Calu3 (cell line): ENCODE results near the gene DHDDS. TPM values are rescaled to one million over a fixed set of nuclear protein-coding genes. Genes with fewer than 3 reads are reported as not detected.

Experiments
- BruUV-seq: library from RNA; stranded (reverse); fragments of 400-500 nt; replicated peaks from 2 replicates; lab custom pipeline; 2021; lab: Mats Ljungman, UMichigan
- CTCF ChIA-PET: fragments of 300-600 bp; sonication (Branson Sonifier 250); formaldehyde crosslinking; loops from one replicate; lab custom pipeline; 2022; ENCODE audit warnings: antibody characterized with exemption; lab: Charles Lee
- DNase-seq: peaks from one replicate; pipeline ENCODE4 v3.0.0; 2022
- H3K27ac Mint-ChIP-seq: one replicate; pipeline ENCODE4 v1.8.0; 2022; ENCODE audit warnings: mixed read lengths; ENCODE audit not compliant: unreplicated experiment
- H3K27me3 Mint-ChIP-seq: one replicate; pipeline ENCODE4 v1.8.0; 2022; ENCODE audit warnings: mixed read lengths; ENCODE audit not compliant: unreplicated experiment
- H3K36me3 Mint-ChIP-seq: one replicate; pipeline ENCODE4 v1.8.0; 2022; ENCODE audit warnings: mild to moderate bottlenecking, moderate library complexity, mixed read lengths; ENCODE audit not compliant: insufficient read depth, unreplicated experiment
- H3K4me1 Mint-ChIP-seq: one replicate; pipeline ENCODE4 v1.8.0; 2022; ENCODE audit warnings: mild to moderate bottlenecking, low read depth, mixed read lengths; ENCODE audit not compliant: unreplicated experiment
- H3K4me3 Mint-ChIP-seq: one replicate; pipeline ENCODE4 v1.8.0; 2022; ENCODE audit warnings: mild to moderate bottlenecking, low read depth, moderate library complexity, mixed read lengths; ENCODE audit not compliant: unreplicated experiment
- H3K9me3 Mint-ChIP-seq: one replicate; pipeline ENCODE4 v1.8.0; 2022; ENCODE audit warnings: low read depth, mixed read lengths; ENCODE audit not compliant: unreplicated experiment
- CTCF ChIP-seq: fragments of 200-600 bp; IDR thresholded peaks from one replicate; pipeline ENCODE4 v1.8.0; 2022; ENCODE audit warnings: antibody characterized with exemption; ENCODE audit not compliant: unreplicated experiment
- intact Hi-C: fragments of 100-400 bp; cut with micrococcal nuclease; formaldehyde crosslinking; loops from one replicate; pipeline ENCODE4 v1.10.0; 2022; ENCODE audit not compliant: unreplicated experiment
- total RNA-seq: library from RNA; stranded (reverse); gene quantifications from 2 replicates; pipeline ENCODE4 v1.2.3, GENCODE V29; 2022

Gene DHDDS
- total RNA-seq, 1 experiment from 2014 or later = 32.8 TPM

- TF ChIP-seq CTCF = no peak
- Mint-ChIP-seq H3K36me3 (no peaks in the 10 kb centered on the region), H3K4me1 (no peaks in the 10 kb centered on the region)
These were observed 33.1 kb upstream of the DHDDS start for GRCh38 chr1:26399034-26399433.

GRCh38 chr1:26401891-26402290 is 30.2 kb upstream of the DHDDS start:
- intact Hi-C loops = no loop called here
- no peak for DNase-seq
- peaks cover 24% of the 10 kb centered on the region for H3K27me3 Mint-ChIP-seq
- no peaks in the 10 kb centered on the region for H3K4me1 Mint-ChIP-seq
- H3K4me3 Mint-ChIP-seq = no peak overlapping the region
- TF ChIP-seq CTCF = no peak
- CTCF ChIA-PET = no interaction called here
- H3K9me3 Mint-ChIP-seq = no peaks in the 10 kb centered on the region
- no peak overlapping the region for H3K27ac Mint-ChIP-seq
- no TSS peak for BruUV-seq
- H3K36me3 Mint-ChIP-seq = no peaks in the 10 kb centered on the region

More at GRCh38 chr1:26399034-26399433, 33.1 kb upstream of the DHDDS start:
- intact Hi-C loops = loop anchor here (10.0 kb wide), 1 partner anchor 124 kb away; no protein-coding TSS in a partner anchor
- CTCF ChIA-PET = interaction anchor here (0.7 kb wide), 2 partner anchors 18 to 22 kb away, joined by 3 read pairs; no protein-coding TSS in a partner anchor
- Mint-ChIP-seq H3K27me3 (peaks cover 22% of the 10 kb centered on the region), H3K9me3 (no peaks in the 10 kb centered on the region), H3K4me3 (no peak overlapping the region), H3K27ac (no peak overlapping the region)
- no peak for DNase-seq
- no TSS peak for BruUV-seq

GRCh38 chr1:26403656-26404055 is 28.5 kb upstream of the DHDDS start:
- Mint-ChIP-seq H3K4me3 (no peak overlapping the region), H3K4me1 (no peaks in the 10 kb centered on the region), H3K27ac (no peak overlapping the region), H3K36me3 (no peaks in the 10 kb centered on the region), H3K9me3 (no peaks in the 10 kb centered on the region), H3K27me3 (peaks cover 32% of the 10 kb centered on the region)
- no peak for DNase-seq
- TF ChIP-seq CTCF = no peak
- BruUV-seq = no TSS peak
- intact Hi-C loops = no loop called here
- CTCF ChIA-PET = no interaction called here

GRCh38 chr1:26404641-26405040 is 27.5 kb upstream of the DHDDS start:
- Mint-ChIP-seq H3K36me3 (no peaks in the 10 kb centered on the region), H3K4me1 (no peaks in the 10 kb centered on the region), H3K27me3 (peaks cover 42% of the 10 kb centered on the region), H3K27ac (no peak overlapping the region), H3K9me3 (no peaks in the 10 kb centered on the region), H3K4me3 (no peak overlapping the region)
- BruUV-seq = no TSS peak
- no peak for TF ChIP-seq CTCF
- intact Hi-C loops = no loop called here
- DNase-seq = no peak
- CTCF ChIA-PET = no interaction called here
